ENCODE measurements around the gene VWC2L. TPM values are rescaled to one million over a fixed set of nuclear protein-coding genes. Genes with fewer than 3 reads are reported as not detected.

VWC2L gene
- total and polyA plus RNA-seq, 2 experiments from 2014 or later, result not detected

GRCh38 chr2:214542866-214543265 is 132.0 kb downstream of the VWC2L start:
- H3K9me2 ChIP-seq (ENCODE audit: insufficient read depth), result no peaks in the 10 kb centered on the region
- H3K79me2 ChIP-seq (replicated peaks; ENCODE audit: insufficient read depth), result no peaks in the 10 kb centered on the region
- Mint-ChIP-seq H3K27me3 (ENCODE audit: insufficient read depth, low read depth, poor library complexity) (no peaks in the 10 kb centered on the region), H3K4me1 (peaks cover 2% of the 10 kb centered on the region; the same call in 1 of the 3 replicates), H3K36me3 (ENCODE audit: low read depth) (no peaks in the 10 kb centered on the region), H3K27ac (no peak overlapping the region), H3K9me3 (no peaks in the 10 kb centered on the region), H3K4me3 (no peak overlapping the region)
- H3K27me3 ChIP-seq (ENCODE audit: insufficient read depth), result no peaks in the 10 kb centered on the region
- no peak overlapping the region for H2AFZ ChIP-seq
- H3F3A ChIP-seq (replicated peaks; ENCODE audit: low read depth), result no peaks in the 10 kb centered on the region
- DNase-seq (ENCODE audit: low spot score) (no peak), ATAC-seq (no peak)
- no peak overlapping the region for H3K4me3 ChIP-seq
- TF ChIP-seq, protein P1, sequence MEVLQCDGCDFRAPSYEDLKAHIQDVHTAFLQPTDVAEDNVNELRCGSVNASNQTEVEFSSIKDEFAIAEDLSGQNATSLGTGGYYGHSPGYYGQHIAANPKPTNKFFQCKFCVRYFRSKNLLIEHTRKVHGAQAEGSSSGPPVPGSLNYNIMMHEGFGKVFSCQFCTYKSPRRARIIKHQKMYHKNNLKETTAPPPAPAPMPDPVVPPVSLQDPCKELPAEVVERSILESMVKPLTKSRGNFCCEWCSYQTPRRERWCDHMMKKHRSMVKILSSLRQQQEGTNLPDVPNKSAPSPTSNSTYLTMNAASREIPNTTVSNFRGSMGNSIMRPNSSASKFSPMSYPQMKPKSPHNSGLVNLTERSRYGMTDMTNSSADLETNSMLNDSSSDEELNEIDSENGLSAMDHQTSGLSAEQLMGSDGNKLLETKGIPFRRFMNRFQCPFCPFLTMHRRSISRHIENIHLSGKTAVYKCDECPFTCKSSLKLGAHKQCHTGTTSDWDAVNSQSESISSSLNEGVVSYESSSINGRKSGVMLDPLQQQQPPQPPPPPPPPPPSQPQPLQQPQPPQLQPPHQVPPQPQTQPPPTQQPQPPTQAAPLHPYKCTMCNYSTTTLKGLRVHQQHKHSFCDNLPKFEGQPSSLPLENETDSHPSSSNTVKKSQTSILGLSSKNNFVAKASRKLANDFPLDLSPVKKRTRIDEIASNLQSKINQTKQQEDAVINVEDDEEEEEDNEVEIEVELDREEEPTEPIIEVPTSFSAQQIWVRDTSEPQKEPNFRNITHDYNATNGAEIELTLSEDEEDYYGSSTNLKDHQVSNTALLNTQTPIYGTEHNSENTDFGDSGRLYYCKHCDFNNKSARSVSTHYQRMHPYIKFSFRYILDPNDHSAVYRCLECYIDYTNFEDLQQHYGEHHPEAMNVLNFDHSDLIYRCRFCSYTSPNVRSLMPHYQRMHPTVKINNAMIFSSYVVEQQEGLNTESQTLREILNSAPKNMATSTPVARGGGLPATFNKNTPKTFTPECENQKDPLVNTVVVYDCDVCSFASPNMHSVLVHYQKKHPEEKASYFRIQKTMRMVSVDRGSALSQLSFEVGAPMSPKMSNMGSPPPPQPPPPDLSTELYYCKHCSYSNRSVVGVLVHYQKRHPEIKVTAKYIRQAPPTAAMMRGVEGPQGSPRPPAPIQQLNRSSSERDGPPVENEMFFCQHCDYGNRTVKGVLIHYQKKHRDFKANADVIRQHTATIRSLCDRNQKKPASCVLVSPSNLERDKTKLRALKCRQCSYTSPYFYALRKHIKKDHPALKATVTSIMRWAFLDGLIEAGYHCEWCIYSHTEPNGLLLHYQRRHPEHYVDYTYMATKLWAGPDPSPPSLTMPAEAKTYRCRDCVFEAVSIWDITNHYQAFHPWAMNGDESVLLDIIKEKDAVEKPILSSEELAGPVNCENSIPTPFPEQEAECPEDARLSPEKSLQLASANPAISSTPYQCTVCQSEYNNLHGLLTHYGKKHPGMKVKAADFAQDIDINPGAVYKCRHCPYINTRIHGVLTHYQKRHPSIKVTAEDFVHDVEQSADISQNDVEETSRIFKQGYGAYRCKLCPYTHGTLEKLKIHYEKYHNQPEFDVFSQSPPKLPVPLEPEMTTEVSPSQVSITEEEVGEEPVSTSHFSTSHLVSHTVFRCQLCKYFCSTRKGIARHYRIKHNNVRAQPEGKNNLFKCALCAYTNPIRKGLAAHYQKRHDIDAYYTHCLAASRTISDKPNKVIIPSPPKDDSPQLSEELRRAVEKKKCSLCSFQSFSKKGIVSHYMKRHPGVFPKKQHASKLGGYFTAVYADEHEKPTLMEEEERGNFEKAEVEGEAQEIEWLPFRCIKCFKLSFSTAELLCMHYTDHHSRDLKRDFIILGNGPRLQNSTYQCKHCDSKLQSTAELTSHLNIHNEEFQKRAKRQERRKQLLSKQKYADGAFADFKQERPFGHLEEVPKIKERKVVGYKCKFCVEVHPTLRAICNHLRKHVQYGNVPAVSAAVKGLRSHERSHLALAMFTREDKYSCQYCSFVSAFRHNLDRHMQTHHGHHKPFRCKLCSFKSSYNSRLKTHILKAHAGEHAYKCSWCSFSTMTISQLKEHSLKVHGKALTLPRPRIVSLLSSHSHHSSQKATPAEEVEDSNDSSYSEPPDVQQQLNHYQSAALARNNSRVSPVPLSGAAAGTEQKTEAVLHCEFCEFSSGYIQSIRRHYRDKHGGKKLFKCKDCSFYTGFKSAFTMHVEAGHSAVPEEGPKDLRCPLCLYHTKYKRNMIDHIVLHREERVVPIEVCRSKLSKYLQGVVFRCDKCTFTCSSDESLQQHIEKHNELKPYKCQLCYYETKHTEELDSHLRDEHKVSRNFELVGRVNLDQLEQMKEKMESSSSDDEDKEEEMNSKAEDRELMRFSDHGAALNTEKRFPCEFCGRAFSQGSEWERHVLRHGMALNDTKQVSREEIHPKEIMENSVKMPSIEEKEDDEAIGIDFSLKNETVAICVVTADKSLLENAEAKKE (CRISPR knock-in tag; IDR thresholded peaks at IDR 0.05), result no peak
- TF ChIP-seq EZH2 (IDR thresholded peaks at IDR 0.05; ENCODE audit: low read depth, unreplicated experiment) (no peak), STAT1 (IDR thresholded peaks at IDR 0.05; ENCODE audit: unreplicated experiment) (no peak), POLR2AphosphoS5 (IDR thresholded peaks at IDR 0.05; ENCODE audit: low read depth) (no peak), ZNF114 (CRISPR knock-in tag; IDR thresholded peaks at IDR 0.05) (no peak), EZH2phosphoT487 (IDR thresholded peaks at IDR 0.05; ENCODE audit: unreplicated experiment) (no peak), NANOG (IDR thresholded peaks at IDR 0.05; ENCODE audit: borderline replicate concordance) (no peak), CREB1 (CRISPR knock-in tag; IDR thresholded peaks at IDR 0.05; ENCODE audit: low read depth) (no peak), ETS1 (IDR thresholded peaks at IDR 0.05) (no peak), JUNB (IDR thresholded peaks at IDR 0.05; ENCODE audit: unreplicated experiment) (no peak), ZNF331 (CRISPR knock-in tag; IDR thresholded peaks at IDR 0.05; ENCODE audit: low read depth) (no peak)
- TF ChIP-seq, protein P2, sequence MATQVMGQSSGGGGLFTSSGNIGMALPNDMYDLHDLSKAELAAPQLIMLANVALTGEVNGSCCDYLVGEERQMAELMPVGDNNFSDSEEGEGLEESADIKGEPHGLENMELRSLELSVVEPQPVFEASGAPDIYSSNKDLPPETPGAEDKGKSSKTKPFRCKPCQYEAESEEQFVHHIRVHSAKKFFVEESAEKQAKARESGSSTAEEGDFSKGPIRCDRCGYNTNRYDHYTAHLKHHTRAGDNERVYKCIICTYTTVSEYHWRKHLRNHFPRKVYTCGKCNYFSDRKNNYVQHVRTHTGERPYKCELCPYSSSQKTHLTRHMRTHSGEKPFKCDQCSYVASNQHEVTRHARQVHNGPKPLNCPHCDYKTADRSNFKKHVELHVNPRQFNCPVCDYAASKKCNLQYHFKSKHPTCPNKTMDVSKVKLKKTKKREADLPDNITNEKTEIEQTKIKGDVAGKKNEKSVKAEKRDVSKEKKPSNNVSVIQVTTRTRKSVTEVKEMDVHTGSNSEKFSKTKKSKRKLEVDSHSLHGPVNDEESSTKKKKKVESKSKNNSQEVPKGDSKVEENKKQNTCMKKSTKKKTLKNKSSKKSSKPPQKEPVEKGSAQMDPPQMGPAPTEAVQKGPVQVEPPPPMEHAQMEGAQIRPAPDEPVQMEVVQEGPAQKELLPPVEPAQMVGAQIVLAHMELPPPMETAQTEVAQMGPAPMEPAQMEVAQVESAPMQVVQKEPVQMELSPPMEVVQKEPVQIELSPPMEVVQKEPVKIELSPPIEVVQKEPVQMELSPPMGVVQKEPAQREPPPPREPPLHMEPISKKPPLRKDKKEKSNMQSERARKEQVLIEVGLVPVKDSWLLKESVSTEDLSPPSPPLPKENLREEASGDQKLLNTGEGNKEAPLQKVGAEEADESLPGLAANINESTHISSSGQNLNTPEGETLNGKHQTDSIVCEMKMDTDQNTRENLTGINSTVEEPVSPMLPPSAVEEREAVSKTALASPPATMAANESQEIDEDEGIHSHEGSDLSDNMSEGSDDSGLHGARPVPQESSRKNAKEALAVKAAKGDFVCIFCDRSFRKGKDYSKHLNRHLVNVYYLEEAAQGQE (IDR thresholded peaks at IDR 0.05; ENCODE audit: unreplicated experiment), result no peak
- TF ChIP-seq, protein P3, sequence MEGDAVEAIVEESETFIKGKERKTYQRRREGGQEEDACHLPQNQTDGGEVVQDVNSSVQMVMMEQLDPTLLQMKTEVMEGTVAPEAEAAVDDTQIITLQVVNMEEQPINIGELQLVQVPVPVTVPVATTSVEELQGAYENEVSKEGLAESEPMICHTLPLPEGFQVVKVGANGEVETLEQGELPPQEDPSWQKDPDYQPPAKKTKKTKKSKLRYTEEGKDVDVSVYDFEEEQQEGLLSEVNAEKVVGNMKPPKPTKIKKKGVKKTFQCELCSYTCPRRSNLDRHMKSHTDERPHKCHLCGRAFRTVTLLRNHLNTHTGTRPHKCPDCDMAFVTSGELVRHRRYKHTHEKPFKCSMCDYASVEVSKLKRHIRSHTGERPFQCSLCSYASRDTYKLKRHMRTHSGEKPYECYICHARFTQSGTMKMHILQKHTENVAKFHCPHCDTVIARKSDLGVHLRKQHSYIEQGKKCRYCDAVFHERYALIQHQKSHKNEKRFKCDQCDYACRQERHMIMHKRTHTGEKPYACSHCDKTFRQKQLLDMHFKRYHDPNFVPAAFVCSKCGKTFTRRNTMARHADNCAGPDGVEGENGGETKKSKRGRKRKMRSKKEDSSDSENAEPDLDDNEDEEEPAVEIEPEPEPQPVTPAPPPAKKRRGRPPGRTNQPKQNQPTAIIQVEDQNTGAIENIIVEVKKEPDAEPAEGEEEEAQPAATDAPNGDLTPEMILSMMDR (conservative IDR thresholded peaks at IDR 0.05; ENCODE audit: low read depth in 2 of 2), result no peak
- H3K4me2 ChIP-seq, result no peak overlapping the region
- H4K20me1 ChIP-seq (replicated peaks; ENCODE audit: insufficient read depth), result no peaks in the 10 kb centered on the region
- no peaks in the 10 kb centered on the region for H3K4me1 ChIP-seq (ENCODE audit: insufficient read depth)
- no peaks in the 10 kb centered on the region for H3K36me3 ChIP-seq (ENCODE audit: insufficient read depth)
- H3K27ac ChIP-seq (ENCODE audit: low read depth), result no peak overlapping the region

Measured in GM23338 (cell line).